Activated T-cell treated with anti-CD3 and anti-CD28 coated beads, Interleukin-2, amount 50 U/mL, for 24 hours (primary cell): ENCODE measurements around the gene KLK14.

Experiments used
- DNase-seq: peaks from one replicate; pipeline ENCODE4 v3.0.0-alpha.2; 2020
- H3K27ac Mint-ChIP-seq: 2 replicates; pipeline ENCODE4 v1.8.0; 2020; ENCODE audit warnings: mild to moderate bottlenecking, mixed read lengths
- H3K27me3 Mint-ChIP-seq: 2 replicates; pipeline ENCODE4 v1.8.0; 2020; ENCODE audit warnings: mixed read lengths
- H3K36me3 Mint-ChIP-seq: 2 replicates; pipeline ENCODE4 v1.8.0; 2020; ENCODE audit warnings: low read depth, mixed read lengths
- H3K4me1 Mint-ChIP-seq: 2 replicates; pipeline ENCODE4 v1.8.0; 2020; ENCODE audit warnings: low read depth, mixed read lengths
- H3K4me3 Mint-ChIP-seq: 2 replicates; pipeline ENCODE4 v1.8.0; 2020; ENCODE audit warnings: mild to moderate bottlenecking, moderate library complexity, mixed read lengths
- H3K9me3 Mint-ChIP-seq: 2 replicates; pipeline ENCODE4 v1.8.0; 2020; ENCODE audit warnings: mixed read lengths

The KLK14 gene

GRCh38 chr19:51083783-51084182, 1.1 kb upstream of the KLK14 start:
- no peaks in the 10 kb centered on the region for H3K9me3 Mint-ChIP-seq
- no peak overlapping the region for H3K4me3 Mint-ChIP-seq
- no peaks in the 10 kb centered on the region for H3K4me1 Mint-ChIP-seq
- no peak for DNase-seq
- peaks cover 14% of the 10 kb centered on the region for H3K27me3 Mint-ChIP-seq
- H3K27ac Mint-ChIP-seq: no peak overlapping the region
- H3K36me3 Mint-ChIP-seq: no peaks in the 10 kb centered on the region

DNA sequence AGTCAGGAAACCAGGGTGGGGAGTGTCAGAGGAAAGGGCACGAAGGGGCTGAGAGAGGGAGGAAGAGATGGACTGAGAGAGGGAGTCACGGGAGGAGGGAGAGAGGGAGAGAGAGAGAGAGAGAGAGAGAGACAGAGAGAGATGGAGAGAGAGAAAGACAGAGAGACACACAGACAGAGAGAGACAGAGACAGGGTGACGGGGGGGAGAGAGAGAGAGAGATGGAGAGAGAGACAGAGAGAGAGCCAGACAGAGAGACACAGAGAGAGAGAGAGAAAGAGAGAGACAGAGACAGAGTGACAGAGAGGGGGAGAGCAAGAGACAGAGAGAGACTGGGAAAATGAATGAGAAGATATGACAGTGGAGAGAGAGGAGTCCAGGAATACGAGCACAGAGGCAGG, 494 bp upstream of the KLK14 start:
- H3K36me3 Mint-ChIP-seq: no peaks in the 10 kb centered on the region
- H3K9me3 Mint-ChIP-seq: no peaks in the 10 kb centered on the region
- H3K27ac Mint-ChIP-seq: no peak overlapping the region
- DNase-seq: no peak
- no peaks in the 10 kb centered on the region for H3K4me1 Mint-ChIP-seq
- no peak overlapping the region for H3K4me3 Mint-ChIP-seq
- H3K27me3 Mint-ChIP-seq: peaks cover 14% of the 10 kb centered on the region

- Mint-ChIP-seq H3K36me3 (no peaks in the 10 kb centered on the region), H3K4me3 (no peak overlapping the region), H3K9me3 (no peaks in the 10 kb centered on the region), H3K27ac (no peak overlapping the region), H3K4me1 (no peaks in the 10 kb centered on the region), H3K27me3 (peaks cover 14% of the 10 kb centered on the region)
- DNase-seq: no peak
Observed at GRCh38 chr19:51081476-51081875, 1.2 kb downstream of the KLK14 start.

GRCh38 chr19:51079481-51080110, 3.1 kb downstream of the KLK14 start:
- peaks cover 14% of the 10 kb centered on the region for H3K27me3 Mint-ChIP-seq
- no peaks in the 10 kb centered on the region for H3K36me3 Mint-ChIP-seq
- no peaks in the 10 kb centered on the region for H3K9me3 Mint-ChIP-seq
- DNase-seq: no peak
- H3K27ac Mint-ChIP-seq: no peak overlapping the region
- H3K4me1 Mint-ChIP-seq: no peaks in the 10 kb centered on the region
- no peak overlapping the region for H3K4me3 Mint-ChIP-seq

- no peak for DNase-seq
- H3K4me1 Mint-ChIP-seq: no peaks in the 10 kb centered on the region
- H3K27ac Mint-ChIP-seq: no peak overlapping the region
- no peak overlapping the region for H3K4me3 Mint-ChIP-seq
- H3K36me3 Mint-ChIP-seq: no peaks in the 10 kb centered on the region
- peaks cover 12% of the 10 kb centered on the region for H3K27me3 Mint-ChIP-seq
- peaks cover 6% of the 10 kb centered on the region for H3K9me3 Mint-ChIP-seq
Observed at GRCh38 chr19:51078731-51079130, 4.0 kb downstream of the KLK14 start.

- Mint-ChIP-seq H3K4me3 (no peak overlapping the region), H3K9me3 (peaks cover 9% of the 10 kb centered on the region), H3K36me3 (no peaks in the 10 kb centered on the region), H3K4me1 (no peaks in the 10 kb centered on the region), H3K27ac (no peak overlapping the region), H3K27me3 (peaks cover 6% of the 10 kb centered on the region)
- no peak for DNase-seq
Observed at GRCh38 chr19:51078104-51078503, 4.6 kb downstream of the KLK14 start.

- no peak overlapping the region for H3K4me3 Mint-ChIP-seq
- no peak for DNase-seq
- H3K27me3 Mint-ChIP-seq: peaks cover 3% of the 10 kb centered on the region
- no peaks in the 10 kb centered on the region for H3K4me1 Mint-ChIP-seq
- no peaks in the 10 kb centered on the region for H3K36me3 Mint-ChIP-seq
- H3K9me3 Mint-ChIP-seq: peaks cover 10% of the 10 kb centered on the region
- no peak overlapping the region for H3K27ac Mint-ChIP-seq
Observed at GRCh38 chr19:51076631-51077213, 6.0 kb downstream of the KLK14 start.

GRCh38 chr19:51075998-51076397, 6.7 kb downstream of the KLK14 start:
- Mint-ChIP-seq H3K4me1 (no peaks in the 10 kb centered on the region), H3K4me3 (no peak overlapping the region)

GRCh38 chr19:51071095-51071405, 11.6 kb downstream of the KLK14 start:
- H3K27me3 Mint-ChIP-seq: peaks cover 23% of the 10 kb centered on the region
- no peaks in the 10 kb centered on the region for H3K36me3 Mint-ChIP-seq
- no peak for DNase-seq
- peaks cover 10% of the 10 kb centered on the region for H3K9me3 Mint-ChIP-seq
- no peaks in the 10 kb centered on the region for H3K4me1 Mint-ChIP-seq
- no peak overlapping the region for H3K4me3 Mint-ChIP-seq
- H3K27ac Mint-ChIP-seq: no peak overlapping the region

More at GRCh38 chr19:51075998-51076397, 6.7 kb downstream of the KLK14 start:
- DNase-seq: no peak
- Mint-ChIP-seq H3K27me3 (peaks cover 3% of the 10 kb centered on the region), H3K27ac (no peak overlapping the region), H3K9me3 (peaks cover 10% of the 10 kb centered on the region), H3K36me3 (no peaks in the 10 kb centered on the region)

DNA sequence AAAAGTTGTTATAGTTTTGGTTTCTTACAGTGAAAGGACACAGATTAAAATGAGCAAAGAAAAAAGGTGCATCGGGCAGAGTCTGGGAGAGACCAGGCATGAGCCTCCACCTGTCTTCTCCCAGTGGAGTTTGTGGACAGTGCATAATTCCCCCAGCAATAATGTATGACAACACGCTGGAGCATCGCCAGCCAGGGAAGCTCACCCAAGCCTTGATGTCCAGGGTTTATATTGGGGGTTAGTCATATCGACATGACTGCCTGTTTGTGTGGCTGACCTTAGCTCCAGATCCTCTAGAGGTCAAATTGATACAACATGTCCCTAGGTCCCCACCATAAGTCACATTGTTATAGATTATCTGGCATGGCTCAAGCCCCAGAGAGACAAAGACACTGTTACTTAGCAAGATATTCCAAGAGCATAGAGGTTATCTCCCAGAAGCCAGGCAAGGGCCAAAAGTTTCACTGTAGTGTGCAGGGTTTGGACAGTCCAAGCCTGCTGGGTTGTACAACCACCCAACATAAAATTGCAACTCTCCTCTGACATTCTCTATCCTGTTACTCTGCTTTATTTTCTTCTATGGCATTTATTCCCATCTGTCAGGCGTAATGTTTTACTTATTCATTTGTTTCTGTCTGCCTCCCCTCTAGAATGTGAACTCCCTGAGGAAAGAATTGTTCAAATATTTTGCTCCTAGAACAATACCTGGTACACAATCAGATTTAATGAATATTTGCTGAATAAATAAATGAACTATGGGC, 12.2 kb downstream of the KLK14 start:
- DNase-seq: no peak
- Mint-ChIP-seq H3K27ac (no peak overlapping the region), H3K36me3 (no peaks in the 10 kb centered on the region), H3K4me3 (no peak overlapping the region), H3K9me3 (peaks cover 10% of the 10 kb centered on the region), H3K4me1 (no peaks in the 10 kb centered on the region), H3K27me3 (peaks cover 26% of the 10 kb centered on the region)

DNA sequence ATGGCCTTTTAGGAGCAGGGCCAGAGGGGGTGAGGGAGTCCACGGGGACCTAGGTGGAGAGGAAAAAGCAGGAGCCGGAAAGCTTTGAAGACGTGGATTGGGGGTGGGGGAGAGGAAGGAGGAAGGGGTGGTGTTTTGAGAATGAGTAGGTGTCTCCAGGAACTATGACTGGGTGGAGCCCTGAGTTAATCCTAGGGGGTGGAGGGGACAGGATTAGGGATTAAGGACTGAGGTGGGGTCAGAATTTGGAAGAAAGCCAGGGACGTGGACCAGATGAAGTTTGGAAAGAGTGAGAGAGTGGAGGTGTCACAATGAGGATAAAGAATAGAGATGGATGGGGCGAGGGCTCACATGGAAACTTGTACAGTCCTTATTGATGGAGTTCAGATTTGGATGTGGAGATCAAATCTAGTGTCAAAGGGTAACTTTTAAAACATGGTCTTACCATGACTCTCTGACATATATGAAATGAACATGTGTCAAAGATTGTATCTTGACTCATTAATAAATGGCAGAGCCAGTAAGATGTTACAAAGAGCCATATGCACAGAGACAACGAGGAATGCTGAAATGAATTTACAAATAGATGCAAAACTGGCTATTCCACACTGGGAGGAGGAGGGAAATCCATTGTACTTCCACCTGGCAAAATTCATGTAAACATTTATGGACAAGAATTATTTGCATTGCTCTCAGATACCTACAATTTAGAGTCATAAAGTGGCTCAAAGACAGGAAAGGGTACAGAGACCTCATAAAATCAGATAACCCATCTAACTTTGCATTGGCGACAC, 16.1 kb downstream of the KLK14 start:
- Mint-ChIP-seq H3K9me3 (no peaks in the 10 kb centered on the region), H3K4me3 (no peak overlapping the region), H3K4me1 (peaks cover 2% of the 10 kb centered on the region), H3K36me3 (no peaks in the 10 kb centered on the region), H3K27me3 (peaks cover 49% of the 10 kb centered on the region), H3K27ac (no peak overlapping the region)
- no peak for DNase-seq

DNA sequence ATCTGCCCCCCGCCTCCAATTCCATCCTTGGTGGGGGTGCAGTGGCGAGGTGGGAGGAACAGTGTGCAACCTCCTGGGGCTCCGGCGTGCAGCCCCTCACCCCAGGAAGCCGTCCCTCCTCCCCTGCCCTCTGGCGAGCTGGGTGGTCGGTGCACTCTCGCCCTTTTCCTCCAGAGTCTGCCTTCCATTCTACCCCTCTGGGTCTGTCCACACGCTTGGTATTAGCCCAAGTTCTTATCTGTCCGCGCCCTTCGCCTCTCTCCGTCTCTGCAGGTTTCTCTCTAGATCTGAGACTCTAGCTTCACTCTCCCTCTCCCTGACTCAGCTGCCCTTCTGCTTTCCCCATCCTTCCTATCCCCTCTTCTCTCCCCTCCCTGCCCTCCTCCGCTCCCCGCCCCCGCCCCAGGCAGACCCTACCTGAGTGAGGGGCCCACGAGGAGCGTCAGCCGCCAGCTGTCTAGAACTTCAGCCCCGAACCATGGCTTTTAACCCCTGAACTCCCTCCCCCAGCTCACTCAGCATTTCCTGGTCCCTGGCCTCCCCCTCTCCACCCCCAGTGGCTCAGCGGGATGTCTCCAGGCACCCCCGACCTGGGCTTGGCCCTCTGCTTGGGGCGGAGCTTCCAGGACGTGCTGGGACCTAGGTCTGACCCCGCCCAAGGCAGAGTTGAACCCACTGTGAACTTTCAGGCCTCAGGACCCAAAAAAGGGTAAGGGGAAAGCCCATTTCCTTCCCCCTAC, 17.3 kb downstream of the KLK14 start:
- peaks cover 2% of the 10 kb centered on the region for H3K4me1 Mint-ChIP-seq
- no peaks in the 10 kb centered on the region for H3K9me3 Mint-ChIP-seq
- H3K27ac Mint-ChIP-seq: no peak overlapping the region
- no peak for DNase-seq
- H3K36me3 Mint-ChIP-seq: no peaks in the 10 kb centered on the region
- no peak overlapping the region for H3K4me3 Mint-ChIP-seq
- peaks cover 56% of the 10 kb centered on the region for H3K27me3 Mint-ChIP-seq

GRCh38 chr19:51064534-51065220, 18.0 kb downstream of the KLK14 start, which contains the start of gene KLK13:
Gene KLK13, minus strand, starts transcription at chr19:51065092. Its CDS starts 25 bp downstream, at chr19:51065067.
- H3K27me3 Mint-ChIP-seq: peaks cover 58% of the 10 kb centered on the region
- no peaks in the 10 kb centered on the region for H3K36me3 Mint-ChIP-seq
- H3K4me3 Mint-ChIP-seq: no peak within 1 kb of the TSS
- peaks cover 2% of the 10 kb centered on the region for H3K4me1 Mint-ChIP-seq
- no peaks in the 10 kb centered on the region for H3K9me3 Mint-ChIP-seq
- H3K27ac Mint-ChIP-seq: no peak within 1 kb of the TSS
- no peak for DNase-seq

GRCh38 chr19:51063664-51064063, 19.0 kb downstream of the KLK14 start:
- peaks cover 2% of the 10 kb centered on the region for H3K4me1 Mint-ChIP-seq
- no peak overlapping the region for H3K27ac Mint-ChIP-seq
- H3K27me3 Mint-ChIP-seq: peaks cover 58% of the 10 kb centered on the region
- DNase-seq: no peak
- no peaks in the 10 kb centered on the region for H3K9me3 Mint-ChIP-seq
- no peak overlapping the region for H3K4me3 Mint-ChIP-seq
- H3K36me3 Mint-ChIP-seq: no peaks in the 10 kb centered on the region
